SK-N-SH (cell line): Measurements from ENCODE around the gene DOK6. TPM values are rescaled to one million over a fixed set of nuclear protein-coding genes. Genes with fewer than 3 reads are reported as not detected.

ENCODE experiments used
- CTCF ChIA-PET: fragments of 300-600, 350-600 bp; formaldehyde crosslinking; extraction: SDS; loops from one replicate; lab custom pipeline; 2021; lab: Yijun Ruan, JAX
- POLR2A ChIA-PET: fragments of 350-600 bp; sonication (Branson Sonifier 250); formaldehyde crosslinking; extraction: SDS; loops from one replicate; lab custom pipeline; 2020; ENCODE audit warnings: antibody characterized with exemption, inconsistent platforms; lab: Yijun Ruan, JAX
- DNase-seq: peaks from one replicate; pipeline ENCODE4 v3.0.0; 2012
- H2AFZ ChIP-seq: fragments of 200-600 bp; sonication (generic); 2 replicates; pipeline ENCODE4 v1.8.1; 2016; ENCODE audit warnings: antibody characterized with exemption, mild to moderate bottlenecking, low read depth
- H3F3A ChIP-seq: fragments of 200-600 bp; sonication (generic); replicated peaks from 2 replicates; pipeline ENCODE3; 2016; ENCODE audit warnings: antibody characterized with exemption, mild to moderate bottlenecking; ENCODE audit not compliant: insufficient read depth
- H3K27ac ChIP-seq, 2 experiments: fragments of 200-500 bp in 1 of 2; fragments of 200-600 bp in 1 of 2; sonication (Bioruptor generic) in 1 of 2; sonication (generic), shearing (Covaris generic) in 1 of 2; 2 replicates each; pipeline versions ENCODE4 v1.5.1 to v1.6.1; 2014 to 2016; ENCODE audit warnings: low read depth in 2 of 2, inconsistent platforms in 1 of 2, low read length in 1 of 2, mild to moderate bottlenecking in 1 of 2, mixed read lengths in 1 of 2
- H3K27me3 ChIP-seq: fragments of 200-600 bp; sonication (generic), shearing (Covaris generic); 2 replicates; pipeline ENCODE4 v1.6.1; 2016; ENCODE audit warnings: mixed run types; ENCODE audit not compliant: insufficient read depth
- H3K36me3 ChIP-seq, 2 experiments: fragments of 200-500 bp in 1 of 2; fragments of 200-600 bp in 1 of 2; sonication (Bioruptor generic) in 1 of 2; sonication (generic) in 1 of 2; replicated peaks in 1 of 2; 2 replicates each; pipeline versions ENCODE3 to v1.5.1; 2014 to 2016; ENCODE audit warnings: low read length in 1 of 2, mild to moderate bottlenecking in 1 of 2; ENCODE audit not compliant: insufficient read depth in 2 of 2, control insufficient read depth in 1 of 2
- H3K4me1 ChIP-seq, 2 experiments: fragments of 200-500 bp in 1 of 2; fragments of 200-600 bp in 1 of 2; sonication (Bioruptor generic) in 1 of 2; sonication (generic), shearing (Covaris generic) in 1 of 2; 2 replicates each; pipeline versions ENCODE4 v1.5.1 to v1.6.1; 2014 to 2016; ENCODE audit warnings: low read depth in 1 of 2, low read length in 1 of 2, mixed run types in 1 of 2; ENCODE audit not compliant: insufficient read depth in 2 of 2, control insufficient read depth in 1 of 2
- H3K4me2 ChIP-seq: fragments of 200-600 bp; sonication (generic), shearing (Covaris generic); 2 replicates; pipeline ENCODE4 v1.6.1; 2017; ENCODE audit warnings: mixed run types
- H3K4me3 ChIP-seq, 2 experiments: fragments of 200-500 bp in 1 of 2; fragments of 200-600 bp in 1 of 2; sonication (Bioruptor generic) in 1 of 2; sonication (generic), shearing (Covaris generic) in 1 of 2; 2 replicates each; pipeline versions ENCODE4 v1.5.1 to v1.8.1; 2014 to 2016; ENCODE audit warnings: low read depth in 2 of 2, inconsistent platforms in 1 of 2, low read length in 1 of 2, mild to moderate bottlenecking in 1 of 2, mixed read lengths in 1 of 2, moderate library complexity in 1 of 2
- H3K79me2 ChIP-seq: fragments of 200-600 bp; sonication (generic); 2 replicates; pipeline ENCODE4 v1.8.1; 2017; ENCODE audit warnings: mild to moderate bottlenecking; ENCODE audit not compliant: insufficient read depth
- H3K9ac ChIP-seq: fragments of 200-600 bp; sonication (generic); 2 replicates; pipeline ENCODE4 v1.6.1; 2017; ENCODE audit warnings: mixed run types
- H3K9me2 ChIP-seq: fragments of 200-600 bp; sonication (generic); 2 replicates; pipeline ENCODE4 v1.6.1; 2017; ENCODE audit warnings: mixed run types
- H3K9me3 ChIP-seq: fragments of 200-600 bp; sonication (generic); 2 replicates; pipeline ENCODE4 v1.6.1; 2017; ENCODE audit warnings: mixed run types, mild to moderate bottlenecking, moderate library complexity
- H4K20me1 ChIP-seq: fragments of 200-600 bp; sonication (generic); 2 replicates; pipeline ENCODE4 v1.6.1; 2017; ENCODE audit warnings: mild to moderate bottlenecking, mixed run types; ENCODE audit not compliant: insufficient read depth
- CHD2 ChIP-seq: fragments of 150-350 bp; IDR thresholded peaks from 2 replicates; pipeline ENCODE4 v1.6.1; 2018; ENCODE audit warnings: low read length; ENCODE audit not compliant: partially characterized antibody
- EP300 ChIP-seq, 2 experiments: IDR thresholded peaks; 2 replicates each; pipeline versions ENCODE4 v1.4.0 to v1.6.1; 2012; ENCODE audit warnings: borderline replicate concordance in 1 of 2, low read depth in 1 of 2, low read length in 1 of 2
- FOXJ3 ChIP-seq: sonication (generic); formaldehyde crosslinking; IDR thresholded peaks from 2 replicates; pipeline ENCODE4 v1.5.1; 2020; ENCODE audit warnings: mild to moderate bottlenecking, missing genetic modification reagents
- IRF3 ChIP-seq: fragments of 150-350 bp; IDR thresholded peaks from 2 replicates; pipeline ENCODE4 v1.6.1; 2016; ENCODE audit warnings: mild to moderate bottlenecking, low read depth, low read length
- JUND ChIP-seq: IDR thresholded peaks from 2 replicates; pipeline ENCODE4 v1.4.0; 2012
- MEF2A ChIP-seq: IDR thresholded peaks from 2 replicates; pipeline ENCODE4 v1.4.0; 2012; ENCODE audit warnings: low read depth, borderline replicate concordance
- NFIC ChIP-seq: IDR thresholded peaks from 2 replicates; pipeline ENCODE4 v1.4.0; 2012; ENCODE audit warnings: borderline replicate concordance
- NRF1 ChIP-seq: IDR thresholded peaks from 2 replicates; pipeline ENCODE4 v1.6.1; 2012; ENCODE audit warnings: low read depth, mild to moderate bottlenecking, low read length
- RAD21 ChIP-seq: IDR thresholded peaks from 2 replicates; pipeline ENCODE4 v1.6.1; 2012; ENCODE audit warnings: mild to moderate bottlenecking, low read length
- RCOR1 ChIP-seq: fragments of 150-350 bp; IDR thresholded peaks from 2 replicates; pipeline ENCODE4 v1.6.1; 2017; ENCODE audit warnings: antibody characterized with exemption, low read length
- RFX5 ChIP-seq: IDR thresholded peaks from 2 replicates; pipeline ENCODE4 v1.6.1; 2012; ENCODE audit warnings: mild to moderate bottlenecking, improper control_type of control experiment, low read length
- USF2 ChIP-seq: fragments of 150-350 bp; IDR thresholded peaks from 2 replicates; pipeline ENCODE4 v1.6.1; 2017; ENCODE audit warnings: antibody characterized with exemption, low read length, low read depth, borderline replicate concordance
- YY1 ChIP-seq: IDR thresholded peaks from 2 replicates; pipeline ENCODE4 v1.4.0; 2012; ENCODE audit warnings: low read depth, mild to moderate bottlenecking
- WGBS: methylation state at CpG from one replicate; pipeline ENCODE4 v1.1.6; 2017; ENCODE audit warnings: low lambda C conversion rate; 5-methylcytosine and 5-hydroxymethylcytosine counted together
- polyA plus RNA-seq, 3 experiments: library from polyadenylated mRNA; depleted of rRNA; stranded (reverse); fragments of >200 nt; gene quantifications; 2 replicates each; pipeline ENCODE4 v1.2.3, GENCODE V29; 2012
- TF ChIP-seq, protein P1 (sequence below): IDR thresholded peaks from 2 replicates; pipeline ENCODE4 v1.4.0; 2012; ENCODE audit warnings: low read depth, borderline replicate concordance
- TF ChIP-seq, protein P2 (sequence below): IDR thresholded peaks from 2 replicates; pipeline ENCODE4; 2012

The DOK6 gene
- polyA plus RNA-seq, 1 of the 3 experiments (the other 2 are of a cell fraction) = 3.9 TPM

GRCh38 chr18:69819460-69819859 is 418.8 kb downstream of the DOK6 start:
- Histone ChIP-seq H3K79me2 (no peaks in the 10 kb centered on the region), H3K4me3 (no peak overlapping the region), H3K9me2 (no peaks in the 10 kb centered on the region), H2AFZ (no peak overlapping the region), H4K20me1 (no peaks in the 10 kb centered on the region), H3K4me2 (no peak overlapping the region), H3K27me3 (no peaks in the 10 kb centered on the region), H3K9me3 (no peaks in the 10 kb centered on the region; the same call in 1 of the 2 replicates), H3F3A (peaks cover 6% of the 10 kb centered on the region), H3K36me3 (peaks cover 0 to 3% of the 10 kb centered on the region in 2 experiments), H3K9ac (no peak overlapping the region), H3K4me1 (no peaks in the 10 kb centered on the region), H3K27ac (no peak overlapping the region)
- POLR2A ChIA-PET = no interaction called here
- no peak for DNase-seq
- CTCF ChIA-PET = no interaction called here
- TF ChIP-seq CHD2 (no peak), YY1 (no peak), FOXJ3 (CRISPR knock-in tag) (no peak), RFX5 (no peak), RAD21 (no peak), EP300 (IDR thresholded peaks at IDR 0.05; ENCODE audit: borderline replicate concordance in 1 of 2, low read depth in 1 of 2, low read length in 1 of 2) (no peak), RCOR1 (no peak), MEF2A (no peak), JUND (no peak), NRF1 (no peak), IRF3 (no peak), USF2 (no peak), NFIC (no peak)
- TF ChIP-seq, protein P1, sequence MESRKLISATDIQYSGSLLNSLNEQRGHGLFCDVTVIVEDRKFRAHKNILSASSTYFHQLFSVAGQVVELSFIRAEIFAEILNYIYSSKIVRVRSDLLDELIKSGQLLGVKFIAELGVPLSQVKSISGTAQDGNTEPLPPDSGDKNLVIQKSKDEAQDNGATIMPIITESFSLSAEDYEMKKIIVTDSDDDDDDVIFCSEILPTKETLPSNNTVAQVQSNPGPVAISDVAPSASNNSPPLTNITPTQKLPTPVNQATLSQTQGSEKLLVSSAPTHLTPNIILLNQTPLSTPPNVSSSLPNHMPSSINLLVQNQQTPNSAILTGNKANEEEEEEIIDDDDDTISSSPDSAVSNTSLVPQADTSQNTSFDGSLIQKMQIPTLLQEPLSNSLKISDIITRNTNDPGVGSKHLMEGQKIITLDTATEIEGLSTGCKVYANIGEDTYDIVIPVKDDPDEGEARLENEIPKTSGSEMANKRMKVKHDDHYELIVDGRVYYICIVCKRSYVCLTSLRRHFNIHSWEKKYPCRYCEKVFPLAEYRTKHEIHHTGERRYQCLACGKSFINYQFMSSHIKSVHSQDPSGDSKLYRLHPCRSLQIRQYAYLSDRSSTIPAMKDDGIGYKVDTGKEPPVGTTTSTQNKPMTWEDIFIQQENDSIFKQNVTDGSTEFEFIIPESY = no peak
- TF ChIP-seq, protein P2, sequence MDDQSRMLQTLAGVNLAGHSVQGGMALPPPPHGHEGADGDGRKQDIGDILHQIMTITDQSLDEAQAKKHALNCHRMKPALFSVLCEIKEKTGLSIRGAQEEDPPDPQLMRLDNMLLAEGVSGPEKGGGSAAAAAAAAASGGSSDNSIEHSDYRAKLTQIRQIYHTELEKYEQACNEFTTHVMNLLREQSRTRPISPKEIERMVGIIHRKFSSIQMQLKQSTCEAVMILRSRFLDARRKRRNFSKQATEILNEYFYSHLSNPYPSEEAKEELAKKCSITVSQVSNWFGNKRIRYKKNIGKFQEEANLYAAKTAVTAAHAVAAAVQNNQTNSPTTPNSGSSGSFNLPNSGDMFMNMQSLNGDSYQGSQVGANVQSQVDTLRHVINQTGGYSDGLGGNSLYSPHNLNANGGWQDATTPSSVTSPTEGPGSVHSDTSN = no peak
- WGBS = 39% methylated on average over 2 of the region's 2 CpGs
